A172 (cell line): ENCODE measurements around the gene CD4. TPM values are rescaled to one million over a fixed set of nuclear protein-coding genes. Genes with fewer than 3 reads are reported as not detected.
"Not testable (repeated sequence)": the region's sequence is repeated elsewhere in the genome, so short reads cannot be mapped to it uniquely, and the experiment has no call there.

Experiments used
- DNase-seq: peaks from one replicate; pipeline ENCODE4 v3.0.0-alpha.2; 2015; ENCODE audit warnings: low spot score
- total RNA-seq: library from RNA; depleted of rRNA; stranded (reverse); fragments of >200 nt; shearing (Covaris generic); gene quantifications from 2 replicates; pipeline ENCODE4 v1.2.3, GENCODE V29; 2014; rRNA removed

CD4 gene
- not detected in 2 replicates for total RNA-seq

DNA sequence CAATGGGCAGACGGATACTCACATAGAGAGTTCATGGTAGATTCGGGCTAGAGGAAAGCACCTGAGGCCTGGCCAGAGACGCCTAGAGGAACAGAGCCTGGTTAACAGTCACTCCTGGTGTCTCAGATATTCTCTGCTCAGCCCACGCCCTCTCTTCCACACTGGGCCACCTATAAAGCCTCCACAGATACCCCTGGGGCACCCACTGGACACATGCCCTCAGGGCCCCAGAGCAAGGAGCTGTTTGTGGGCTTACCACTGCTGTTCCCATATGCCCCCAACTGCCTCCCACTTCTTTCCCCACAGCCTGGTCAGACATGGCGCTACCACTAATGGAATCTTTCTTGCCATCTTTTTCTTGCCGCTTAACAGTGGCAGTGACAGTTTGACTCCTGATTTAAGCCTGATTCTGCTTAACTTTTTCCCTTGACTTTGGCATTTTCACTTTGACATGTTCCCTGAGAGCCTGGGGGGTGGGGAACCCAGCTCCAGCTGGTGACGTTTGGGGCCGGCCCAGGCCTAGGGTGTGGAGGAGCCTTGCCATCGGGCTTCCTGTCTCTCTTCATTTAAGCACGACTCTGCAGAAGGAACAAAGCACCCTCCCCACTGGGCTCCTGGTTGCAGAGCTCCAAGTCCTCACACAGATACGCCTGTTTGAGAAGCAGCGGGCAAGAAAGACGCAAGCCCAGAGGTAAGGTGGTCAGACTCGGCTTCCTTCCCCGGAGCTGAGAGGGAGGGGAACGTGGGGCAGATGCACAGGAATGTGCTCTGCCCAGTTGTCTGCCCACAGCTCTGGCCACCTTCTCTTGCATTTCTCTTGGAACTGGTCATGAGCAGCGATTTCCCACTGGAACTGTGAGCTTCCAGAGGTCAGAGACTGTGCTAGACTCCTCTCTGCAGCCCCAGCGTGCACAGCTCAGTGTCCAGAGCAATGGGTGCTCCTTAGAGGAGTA lies at the start of gene CD4:
TSS of gene CD4 (plus strand) at position 557 of the 953 bp plus-strand sequence. CDS start 10,611 bp downstream, outside the sequence.
- no peak for DNase-seq

DNA sequence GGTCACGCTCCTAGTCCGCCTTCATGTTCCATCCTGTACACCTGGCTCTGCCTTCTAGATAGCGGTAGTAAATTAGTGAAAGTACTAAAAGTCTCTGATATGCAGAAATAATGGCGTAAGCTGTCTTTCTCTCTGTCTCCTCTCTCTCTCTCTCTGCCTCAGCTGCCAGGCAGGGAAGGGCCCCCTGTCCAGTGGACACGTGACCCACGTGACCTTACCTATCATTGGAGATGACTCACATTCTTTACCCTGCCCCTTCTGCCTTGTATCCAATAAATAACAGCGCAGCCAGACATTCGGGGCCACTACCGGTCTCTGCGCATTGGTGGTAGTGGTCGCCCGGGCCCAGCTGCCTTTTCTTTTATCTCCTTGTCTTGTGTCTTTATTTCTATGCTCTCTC lies 47.2 kb upstream of the CD4 start:
- not testable (repeated sequence) for DNase-seq

DNA sequence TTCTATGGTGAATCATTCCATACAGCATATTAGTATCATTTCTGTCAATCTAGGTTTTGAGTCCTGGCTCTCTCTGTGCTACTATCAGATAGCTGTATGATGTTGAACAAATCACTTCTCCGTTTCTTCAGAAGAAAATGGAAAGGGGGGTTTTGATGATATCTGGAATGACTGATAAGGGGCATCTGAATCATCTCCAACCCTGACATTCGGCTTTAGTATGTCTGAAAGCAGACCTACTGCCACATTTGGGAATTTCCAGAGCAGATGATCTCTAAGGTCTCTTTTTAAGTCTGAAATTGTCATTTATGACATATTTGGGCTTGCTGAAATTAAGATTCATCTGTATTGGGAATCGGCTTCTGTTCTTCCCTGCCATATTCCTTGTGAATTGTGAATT lies 46.5 kb upstream of the CD4 start:
- DNase-seq = no peak

DNA sequence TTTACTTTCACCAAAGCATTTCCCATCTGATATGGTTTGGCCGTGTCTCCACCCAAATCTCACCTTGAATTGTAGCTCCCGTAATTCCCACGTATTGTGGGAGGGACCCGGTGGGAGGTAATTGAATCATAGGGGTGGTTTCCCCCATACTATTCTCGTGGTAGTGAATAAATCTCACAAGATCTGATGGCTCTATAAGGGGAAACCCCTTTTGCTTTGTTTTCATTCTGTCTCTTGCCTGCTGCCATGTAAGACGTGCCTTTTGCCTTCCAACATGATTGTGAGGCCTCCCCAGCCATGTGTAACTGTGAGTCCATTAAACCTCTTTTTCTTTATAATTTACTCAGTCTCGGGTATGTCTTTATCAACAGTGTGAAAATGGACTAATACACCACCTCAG lies 46.0 kb upstream of the CD4 start:
- DNase-seq = not testable (repeated sequence)

DNA sequence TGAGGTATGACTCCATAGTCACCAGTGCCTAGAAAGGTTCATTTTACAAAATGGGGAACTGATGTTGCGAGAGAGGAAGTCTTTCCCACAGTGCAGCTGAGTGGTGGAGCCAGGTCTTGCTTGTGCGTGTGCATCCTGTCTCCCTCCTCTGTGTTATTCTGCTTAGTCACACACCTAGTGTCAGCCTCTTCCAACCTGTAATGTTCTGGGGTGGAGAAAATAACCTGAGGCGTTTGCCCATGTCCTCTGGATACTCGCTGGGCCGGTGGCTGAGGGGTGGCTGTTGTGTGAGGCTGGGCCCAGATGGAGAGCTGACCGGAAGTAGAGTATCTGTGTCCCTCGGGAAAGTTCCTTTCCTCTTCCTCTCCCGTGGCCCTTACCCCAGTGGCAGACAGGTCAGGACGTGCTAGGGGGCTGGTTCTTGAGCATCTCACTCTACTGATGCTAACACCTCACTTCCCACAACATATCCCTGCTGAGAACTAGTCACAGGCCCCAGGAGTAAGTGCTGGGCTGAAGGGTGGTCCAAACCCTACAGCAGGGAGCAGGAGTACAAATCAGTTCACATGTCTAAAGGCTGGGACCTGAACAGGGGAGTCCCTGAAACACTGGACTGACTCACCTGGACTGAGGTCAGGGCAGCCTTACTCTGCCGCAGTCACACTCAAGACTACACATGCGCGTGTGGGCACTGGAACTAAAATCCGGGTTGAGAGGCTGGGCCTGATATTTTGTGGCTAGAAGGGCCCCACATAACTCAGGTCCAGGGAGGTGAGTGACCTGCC lies 43.4 kb upstream of the CD4 start:
- DNase-seq = no peak

DNA sequence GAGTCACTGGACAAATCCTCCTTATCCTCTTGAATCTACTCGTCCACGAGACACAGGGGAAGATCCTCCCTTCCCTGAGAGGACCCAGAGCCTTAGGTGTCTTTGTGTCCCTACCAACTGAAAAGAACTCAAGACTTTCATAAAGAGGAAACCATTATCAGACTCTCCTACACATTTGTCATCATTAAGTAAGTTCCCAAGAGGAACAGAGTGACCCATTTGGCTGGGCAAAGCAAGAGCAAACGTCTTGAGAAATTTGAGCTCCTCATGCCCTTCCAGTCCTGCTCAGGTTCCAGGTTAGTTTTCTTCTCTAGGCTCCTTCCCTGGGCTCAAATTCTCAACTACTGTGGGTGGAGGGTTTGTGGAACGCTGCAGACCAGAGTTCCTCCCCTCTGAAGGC lies 42.1 kb upstream of the CD4 start:
- DNase-seq = no peak

DNA sequence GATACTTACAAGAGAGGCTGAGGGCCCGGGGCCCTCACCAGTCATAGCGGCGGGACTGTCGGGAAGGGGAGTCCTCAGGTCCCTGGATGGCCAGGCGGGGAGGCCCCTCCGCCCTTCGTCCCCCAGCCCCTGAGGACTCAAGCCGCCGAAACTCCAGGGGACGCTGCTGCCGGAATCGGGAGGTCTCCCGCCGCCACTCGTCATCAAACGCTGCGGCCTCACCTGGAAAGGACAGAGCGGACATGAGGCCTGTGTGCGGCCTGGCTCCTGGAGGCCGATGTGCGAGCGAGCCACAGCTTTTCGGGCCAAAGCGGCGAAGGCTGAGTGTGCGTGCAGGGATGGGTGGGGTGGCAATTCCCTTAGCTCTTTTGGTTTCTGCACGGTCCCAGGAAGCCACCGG lies 40.6 kb upstream of the CD4 start:
- no peak for DNase-seq

DNA sequence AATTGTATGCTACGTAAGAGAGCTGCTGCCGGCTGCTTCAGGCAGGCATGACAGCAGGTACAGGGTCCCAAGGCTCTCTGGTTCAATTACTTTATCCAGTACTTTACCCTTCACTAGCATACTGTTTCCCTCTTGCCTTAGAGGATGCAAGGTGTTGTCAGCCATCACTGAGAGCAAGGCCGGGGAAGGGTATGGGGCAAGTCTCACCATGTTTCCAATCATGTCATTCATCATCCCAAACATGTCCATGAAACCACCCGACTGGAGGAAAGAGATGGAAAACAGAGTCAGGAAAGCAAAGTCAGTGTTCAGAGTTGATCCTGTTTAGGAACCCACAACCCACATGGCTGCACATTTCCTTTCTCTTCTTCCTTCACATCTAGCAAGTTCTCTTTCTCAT lies 38.8 kb upstream of the CD4 start:
- no peak for DNase-seq

DNA sequence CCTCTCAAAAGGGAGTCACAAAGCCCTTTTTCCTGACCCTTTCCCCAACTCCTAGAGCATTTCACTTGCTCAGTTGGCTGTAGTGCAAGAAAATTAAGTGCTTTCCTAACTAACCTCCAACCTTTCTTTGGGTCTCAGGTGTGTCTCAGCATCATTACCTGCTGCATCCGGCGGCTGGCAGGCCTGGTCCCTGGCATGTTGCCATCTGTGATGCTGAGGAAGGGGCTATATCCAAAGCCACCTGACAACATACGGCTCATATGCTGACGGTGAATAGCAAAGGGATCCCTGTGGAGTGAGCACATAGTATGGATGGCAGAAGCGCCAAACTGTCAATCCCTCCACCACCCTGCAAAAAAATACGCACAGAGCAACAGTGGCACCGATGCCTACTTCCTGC lies 37.6 kb upstream of the CD4 start:
- no peak for DNase-seq

DNA sequence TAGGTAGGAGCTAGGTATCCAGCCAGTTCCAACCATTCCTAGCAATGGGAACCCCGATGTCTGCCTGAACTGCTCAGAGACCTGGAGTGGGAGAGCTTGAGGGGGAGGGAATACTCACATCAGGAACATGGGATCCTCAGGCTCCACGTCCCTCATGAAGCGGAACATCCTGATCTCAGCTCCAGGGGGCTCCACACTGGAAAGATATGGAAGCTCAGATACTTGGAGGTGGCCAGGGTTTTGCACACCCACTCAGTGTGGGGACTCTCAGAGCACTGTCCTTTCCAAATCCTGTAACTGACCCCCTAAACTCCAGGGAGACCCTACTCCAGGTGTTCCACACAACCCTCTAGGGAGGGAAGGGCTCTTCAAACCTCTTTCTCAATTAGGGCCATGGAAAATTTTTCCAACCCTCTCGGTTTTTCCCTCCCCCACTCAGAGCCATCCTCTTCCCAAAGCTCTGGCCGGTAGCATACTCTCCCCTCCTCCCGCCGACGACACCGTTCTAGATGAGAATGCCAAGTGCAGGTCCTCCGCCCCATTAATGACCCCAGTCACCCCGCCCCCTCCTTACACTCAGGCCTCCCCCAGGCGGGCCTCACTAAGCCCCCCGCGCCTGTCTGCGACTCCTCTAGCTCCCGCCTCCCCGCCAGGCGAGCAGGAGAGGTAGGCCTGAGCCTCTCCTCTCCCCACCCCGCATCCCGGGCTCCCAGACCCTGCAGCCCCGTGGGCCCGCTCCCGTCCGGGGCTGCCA lies 37.0 kb upstream of the CD4 start:
- no peak for DNase-seq

DNA sequence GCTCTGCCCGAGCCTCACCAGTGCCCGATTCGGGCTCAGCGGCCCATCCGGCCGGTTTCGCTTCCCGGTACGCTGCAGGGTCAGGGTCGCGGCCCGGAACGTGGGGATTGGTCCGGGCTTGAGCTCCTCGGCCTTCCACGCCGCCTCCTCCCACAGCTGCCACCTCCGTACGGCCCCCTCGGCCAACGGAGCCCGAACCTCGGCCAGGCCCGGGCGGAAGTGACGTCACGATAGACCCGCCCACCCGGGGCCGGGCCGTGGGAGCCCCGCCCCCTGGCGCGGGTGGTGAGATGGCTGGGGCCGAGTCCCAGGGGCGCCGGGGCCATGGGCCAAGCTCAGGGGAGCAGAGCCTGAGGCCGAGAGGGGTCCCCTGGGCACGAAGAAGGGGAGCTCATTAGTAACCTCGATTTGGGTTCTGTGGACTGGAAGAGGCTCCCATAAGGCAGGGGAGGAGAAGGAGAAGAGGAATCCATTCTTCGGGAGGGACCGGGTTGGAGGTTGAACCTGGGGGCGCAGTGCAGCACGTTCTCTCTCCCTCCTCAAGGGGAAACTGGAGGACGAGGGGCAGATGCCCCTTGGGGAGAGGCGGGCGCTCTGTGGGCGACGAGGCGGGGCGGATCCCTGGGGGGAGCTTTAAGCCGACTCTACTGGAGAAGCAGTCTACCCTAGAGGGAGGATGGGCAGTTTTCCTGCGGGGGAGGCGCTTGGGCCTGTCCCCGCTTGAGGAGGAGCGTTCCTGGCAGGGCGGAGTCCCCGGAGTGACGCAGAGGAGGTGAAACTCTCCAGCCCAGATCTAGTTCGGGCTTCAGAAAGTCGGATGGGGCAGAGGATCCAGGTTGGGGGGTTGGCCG lies 36.2 kb upstream of the CD4 start, which contains the start of gene MLF2:
TSS of gene MLF2 (minus strand) at position 221 of the 851 bp plus-strand sequence. CDS start 807 bp downstream, outside the sequence.
- peak; percentile 93 for DNase-seq

DNA sequence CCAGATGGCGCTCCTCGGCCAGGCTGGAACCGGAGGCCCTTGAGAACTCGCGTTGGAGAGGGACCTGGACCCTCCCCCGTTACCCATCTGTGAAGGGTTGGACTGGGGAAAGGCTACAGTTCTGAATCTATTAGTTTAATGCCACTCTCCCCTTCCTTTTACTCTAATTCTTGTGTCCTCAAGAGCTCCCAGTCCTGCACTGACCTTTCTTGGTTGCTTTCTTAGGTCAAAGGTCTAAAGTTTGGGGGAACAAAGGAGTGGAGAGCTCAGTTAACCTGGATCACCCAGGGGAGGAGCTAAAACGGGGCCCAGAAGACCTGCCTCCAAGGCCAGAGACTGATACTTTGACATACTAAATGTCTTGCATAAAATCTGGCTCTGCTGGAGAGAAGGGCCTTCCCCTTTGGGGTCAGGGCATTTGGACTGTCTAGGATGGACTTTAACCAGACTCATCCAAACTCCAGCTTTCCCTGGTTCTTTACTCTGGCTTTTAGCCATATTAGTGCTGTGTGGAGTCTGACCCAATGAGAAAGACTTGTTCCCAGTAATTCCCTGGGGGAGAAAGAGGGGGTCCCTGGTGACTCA lies 35.5 kb upstream of the CD4 start:
- DNase-seq = no peak

DNA sequence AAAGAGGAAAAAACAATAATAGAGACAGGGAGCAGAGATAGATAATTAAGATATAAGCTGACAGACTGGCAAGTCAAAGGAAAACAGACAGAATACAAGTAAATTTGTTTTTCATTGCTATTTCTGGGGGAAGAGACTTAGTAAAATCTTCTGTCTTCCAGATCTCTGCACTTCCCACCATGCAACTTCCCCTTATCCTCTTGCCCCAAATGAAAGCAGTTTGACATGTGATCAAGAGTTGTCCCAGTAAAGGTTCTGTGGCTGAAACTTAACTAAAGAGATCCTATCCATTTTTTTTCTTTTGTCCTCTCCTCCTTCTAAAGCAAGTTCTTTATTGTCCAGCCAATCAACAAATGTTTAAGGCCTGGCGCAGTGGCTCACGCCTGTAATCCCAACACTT lies 34.9 kb upstream of the CD4 start:
- DNase-seq = no peak

DNA sequence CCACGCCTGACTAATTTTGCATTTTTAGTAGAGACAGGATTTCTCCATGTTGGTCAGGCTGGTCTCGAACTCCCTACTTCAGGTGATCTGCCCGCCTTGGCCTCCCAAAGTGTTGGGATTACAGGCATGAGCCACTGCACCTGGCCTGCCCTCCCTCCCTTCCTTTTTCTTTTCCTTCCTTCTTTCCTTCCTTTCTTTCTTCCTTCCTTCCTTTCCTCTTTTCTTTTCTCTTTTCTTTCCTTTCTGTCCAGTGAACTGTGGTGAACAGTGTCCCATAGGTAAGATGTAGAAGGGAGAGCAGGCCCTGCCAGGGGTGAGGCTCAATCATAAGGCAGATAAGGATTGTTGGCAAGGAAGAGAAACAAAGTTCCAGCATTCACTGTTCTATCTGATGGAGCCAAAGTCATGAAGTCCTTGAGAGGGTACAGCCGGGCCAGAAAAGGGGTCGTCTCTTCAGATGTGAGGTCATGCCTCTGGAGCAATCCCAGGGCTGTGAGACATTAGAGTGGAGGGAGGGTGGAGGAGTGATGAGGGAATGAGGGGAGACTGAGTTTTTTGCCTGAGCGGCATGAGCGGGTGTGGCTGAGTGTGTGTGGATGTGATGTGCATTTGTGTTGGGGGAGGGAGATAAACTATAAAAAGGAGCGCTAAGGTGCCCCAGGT lies 32.2 kb upstream of the CD4 start:
- no peak for DNase-seq

DNA sequence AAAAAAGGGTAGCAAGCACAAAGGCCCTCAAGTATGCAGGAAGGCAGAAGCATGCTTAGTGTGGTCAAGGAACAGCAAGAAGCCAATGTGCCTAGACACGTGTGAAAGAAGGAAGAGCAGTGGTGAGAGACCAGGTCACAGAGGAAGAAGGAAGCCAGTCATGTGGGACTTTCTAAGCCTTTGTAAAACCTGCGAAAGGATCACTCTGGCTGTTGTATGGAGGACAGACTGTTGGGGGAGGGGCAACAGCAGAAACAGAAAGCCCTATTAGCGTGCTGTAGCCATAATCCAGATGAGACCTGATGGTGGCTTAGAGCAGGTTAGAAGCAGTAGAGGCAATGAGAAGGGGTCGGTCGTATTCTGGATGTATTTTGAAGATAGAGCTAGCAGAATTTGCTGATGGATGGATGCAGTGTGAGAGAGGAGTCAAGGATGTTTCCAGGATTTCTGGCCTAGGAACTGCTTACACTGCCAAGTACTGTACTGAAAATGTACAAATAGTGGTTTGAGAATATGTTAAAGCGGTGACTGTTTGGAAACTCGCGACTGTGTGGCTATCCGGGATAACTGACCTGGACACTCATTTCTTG lies 30.7 kb upstream of the CD4 start:
- DNase-seq = no peak

DNA sequence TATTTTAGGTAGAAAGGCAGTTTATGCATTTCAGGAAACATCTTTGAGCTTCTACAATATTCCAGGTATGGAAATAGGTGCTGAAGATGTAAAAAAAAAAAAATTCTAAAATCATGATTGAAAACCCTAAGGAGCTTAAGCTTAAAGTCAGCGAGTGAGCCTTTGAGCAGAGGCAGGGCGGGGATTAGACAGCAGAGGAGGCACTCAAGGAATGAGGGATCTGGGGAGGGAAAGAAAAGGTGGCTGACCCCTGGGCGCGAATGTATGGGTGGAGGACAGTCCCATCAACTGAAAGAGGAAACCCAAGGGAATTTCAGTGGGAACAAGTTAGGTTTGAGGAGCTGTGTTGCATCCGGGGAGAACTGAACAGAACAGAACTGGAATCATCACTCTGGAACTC lies 29.6 kb upstream of the CD4 start:
- no peak for DNase-seq

DNA sequence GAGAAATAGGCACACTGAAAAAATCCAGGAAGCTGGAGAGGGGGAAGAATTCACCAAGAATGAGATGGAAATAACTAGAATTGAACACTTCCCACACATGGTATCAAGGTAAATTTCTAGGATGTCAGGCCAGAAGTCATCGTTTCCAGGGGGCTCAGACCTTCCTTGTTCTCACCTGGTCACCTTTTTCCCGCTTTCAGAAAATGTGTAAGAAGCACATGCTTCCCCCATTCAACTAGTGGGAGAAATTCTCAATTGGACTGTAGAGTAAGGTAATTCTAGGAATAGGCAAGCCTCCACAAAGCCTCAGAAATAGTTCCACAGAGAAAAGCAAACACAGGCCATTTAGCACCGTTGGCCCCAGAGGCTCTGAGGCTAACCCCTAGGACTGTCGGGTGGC lies 25.9 kb upstream of the CD4 start:
- DNase-seq = no peak

DNA sequence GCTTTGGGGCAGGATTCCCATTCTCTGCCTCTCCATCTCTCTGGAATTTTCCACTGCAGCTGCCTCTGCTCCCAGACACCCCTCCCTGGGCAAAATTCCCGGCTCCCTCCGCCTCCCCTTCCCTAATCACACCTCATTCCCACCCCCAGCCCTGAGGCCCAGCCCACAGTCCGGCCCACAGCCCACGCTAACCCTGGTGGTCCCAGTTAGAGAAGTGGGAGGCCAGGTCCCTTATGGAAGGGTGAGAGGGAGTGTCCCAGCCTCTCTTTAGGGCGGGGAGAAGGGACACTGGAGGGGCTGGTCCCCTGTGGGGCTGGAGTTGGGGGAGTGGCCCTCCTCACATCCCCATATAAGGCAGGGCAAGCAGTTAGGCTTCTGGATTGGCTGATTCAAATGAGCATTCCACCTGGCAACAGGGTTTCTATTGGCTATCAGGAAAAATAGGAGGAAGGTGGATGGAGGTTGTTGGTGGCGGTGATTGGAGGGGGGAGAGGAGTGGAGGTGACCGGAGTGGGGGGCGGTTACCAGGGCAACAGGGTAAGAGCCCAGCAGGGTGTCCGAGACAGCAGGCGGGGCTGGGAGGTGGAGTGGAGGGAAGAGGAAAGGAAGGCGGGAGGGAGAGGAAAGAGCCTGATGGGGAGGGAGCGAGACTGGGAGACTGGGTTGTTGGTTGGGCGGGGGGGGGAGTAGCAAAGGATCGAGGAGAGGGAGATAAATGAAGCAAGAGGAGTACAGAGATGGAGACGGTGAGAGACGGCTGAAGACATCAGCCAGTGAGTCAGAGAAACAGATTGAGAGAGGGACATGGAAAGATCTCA lies 25.1 kb upstream of the CD4 start:
- peak; percentile 98 for DNase-seq
